A549 (cell line): Measurements from ENCODE around the gene DNAJC10. TPM values are rescaled to one million over a fixed set of nuclear protein-coding genes. Genes with fewer than 3 reads are reported as not detected.

ENCODE experiments used
- ATAC-seq, 2 experiments: fragments of 200-7000 bp in 1 of 2; fragments of >200 bp in 1 of 2; cut with Nextera tagmentation in 1 of 2; cut with Tn5 transposase in 1 of 2; 3 replicates each; pipeline versions ENCODE4 v1.8.0 to v1.9.1; 2018 to 2020; ENCODE audit warnings: mild to moderate bottlenecking in 1 of 2, moderate library complexity in 1 of 2
- CTCF ChIA-PET: fragments of 300-600 bp; sonication (Branson Sonifier 250); formaldehyde crosslinking; extraction: SDS; loops from one replicate; lab custom pipeline; 2021; ENCODE audit warnings: antibody characterized with exemption, inconsistent platforms; lab: Yijun Ruan, JAX
- POLR2A ChIA-PET: fragments of 350-600 bp; formaldehyde crosslinking; extraction: SDS; loops from one replicate; lab custom pipeline; 2021; ENCODE audit warnings: antibody characterized with exemption, inconsistent platforms; lab: Yijun Ruan, JAX
- DNase-seq, 2 experiments: peaks; one replicate each; pipeline versions ENCODE4 v3.0.0 to v3.0.0-alpha.2; 2011 to 2016; ENCODE audit warnings: low read depth in 1 of 2, low spot score in 1 of 2
- FAIRE-seq: peaks from 2 replicates; lab custom pipeline; 2011; peaks lifted over from hg19 to GRCh38; lab: Jason Lieb, UNC
- H3K27ac ChIP-seq, 2 experiments: fragments of >200 bp; sonication (Bioruptor Twin); formaldehyde crosslinking; 3 replicates each; pipeline ENCODE4 v1.5.1; 2016 to 2017
- H3K4me1 ChIP-seq: fragments of >200 bp; sonication (Bioruptor Twin); formaldehyde crosslinking; 3 replicates; pipeline ENCODE4 v1.6.1; 2016
- H3K4me2 ChIP-seq: fragments of >200 bp; sonication (Bioruptor Twin); formaldehyde crosslinking; 3 replicates; pipeline ENCODE4 v1.6.1; 2016
- H3K4me3 ChIP-seq: fragments of >200 bp; sonication (Bioruptor Twin); formaldehyde crosslinking; 3 replicates; pipeline ENCODE4 v1.5.1; 2016
- H3K9me3 ChIP-seq: fragments of >200 bp; sonication (Bioruptor Twin); formaldehyde crosslinking; 3 replicates; pipeline ENCODE4 v1.6.1; 2016
- ESRRA ChIP-seq: fragments of 150-350 bp; IDR thresholded peaks from 2 replicates; pipeline ENCODE4 v1.6.1; 2014; ENCODE audit warnings: mild to moderate bottlenecking, low read length, borderline replicate concordance
- FOSL2 ChIP-seq, 2 experiments: fragments of 450-650 bp in 1 of 2; fragments of >200 bp in 1 of 2; sonication (Bioruptor Twin) in 1 of 2; formaldehyde crosslinking; IDR thresholded peaks; 2 replicates each; pipeline versions ENCODE4 v1.5.0 to v1.6.1; 2016 to 2020; ENCODE audit warnings: mild to moderate bottlenecking in 1 of 2, moderate library complexity in 1 of 2
- GATA3 ChIP-seq: IDR thresholded peaks from 2 replicates; pipeline ENCODE4 v1.6.1; 2012; ENCODE audit warnings: borderline replicate concordance
- HMGXB4 ChIP-seq: fragments of 250-450 bp; sonication (Bioruptor Pico); IDR thresholded peaks from 2 replicates; pipeline ENCODE4 v1.5.0; 2021; ENCODE audit warnings: mild to moderate bottlenecking, moderate library complexity, borderline replicate concordance
- HOXA7 ChIP-seq: fragments of 250-450 bp; sonication (Bioruptor Pico); IDR thresholded peaks from 2 replicates; pipeline ENCODE4 v1.5.0; 2020; ENCODE audit warnings: mild to moderate bottlenecking, moderate library complexity
- HOXB5 ChIP-seq: fragments of 250-450 bp; sonication (Bioruptor Pico); IDR thresholded peaks from 2 replicates; pipeline ENCODE4 v1.5.0; 2020; ENCODE audit warnings: mild to moderate bottlenecking, moderate library complexity
- KDM1A ChIP-seq: fragments of 200-600 bp; sonication (generic); IDR thresholded peaks from 2 replicates; pipeline ENCODE4 v1.6.1; 2016; ENCODE audit warnings: low read depth, mild to moderate bottlenecking
- MYC ChIP-seq: IDR thresholded peaks from 2 replicates; pipeline ENCODE4 v1.6.1; 2012; ENCODE audit warnings: mild to moderate bottlenecking, inconsistent platforms, low read length, improper control_type of control experiment, borderline replicate concordance
- PBX3 ChIP-seq: IDR thresholded peaks from 2 replicates; pipeline ENCODE4 v1.6.1; 2012
- RNF2 ChIP-seq: fragments of 200-600 bp; sonication (generic); IDR thresholded peaks from 2 replicates; pipeline ENCODE4 v1.6.1; 2016; ENCODE audit warnings: low read depth, mild to moderate bottlenecking, antibody characterized with exemption, moderate library complexity, borderline replicate concordance
- TFCP2L1 ChIP-seq: fragments of 250-450 bp; sonication (Bioruptor Pico); IDR thresholded peaks from 2 replicates; pipeline ENCODE4 v1.5.0; 2021; ENCODE audit warnings: mild to moderate bottlenecking
- TP53 ChIP-seq: fragments of 250-450 bp; sonication (Bioruptor Pico); IDR thresholded peaks from 2 replicates; pipeline ENCODE4 v1.5.0; 2021; ENCODE audit warnings: mild to moderate bottlenecking, moderate library complexity
- USF2 ChIP-seq: fragments of 450-650 bp; IDR thresholded peaks from 2 replicates; pipeline ENCODE4 v1.6.1; 2014; ENCODE audit warnings: antibody characterized with exemption
- WGBS: methylation state at CpG from one replicate; pipeline ENCODE4 v1.1.6; 2017; ENCODE audit errors: missing lambda C conversion rate; 5-methylcytosine and 5-hydroxymethylcytosine counted together
- polyA plus RNA-seq, 4 experiments: library from polyadenylated mRNA; depleted of rRNA in 3 of 4; stranded (reverse); fragments of >200 nt; fragmentation: RNase III in 1 of 4; extraction: RNeasy Plus Mini Kit Qiagen cat#74134 plus additional on column Dnase treatment in 1 of 4; gene quantifications; 2 replicates in 3 of 4; 3 replicates in 1 of 4; pipeline ENCODE4 v1.2.3, GENCODE V29; 2011 to 2017
- TF ChIP-seq, protein P1 (sequence below): fragments of 250-450 bp; sonication (Bioruptor Pico); IDR thresholded peaks from 2 replicates; pipeline ENCODE4 v1.5.0; 2020; ENCODE audit warnings: low read depth, mild to moderate bottlenecking, moderate library complexity
- TF ChIP-seq, protein P2 (sequence below): fragments of >200 bp; sonication (Bioruptor Twin); formaldehyde crosslinking; IDR thresholded peaks from 2 replicates; pipeline ENCODE4 v1.6.1; 2016

The DNAJC10 gene
- polyA plus RNA-seq, 2 of the 4 experiments (the other 2 are of a cell fraction) = 64.1 to 126 TPM

GRCh38 chr2:182826496-182826895 is 110.4 kb downstream of the DNAJC10 start:
- Histone ChIP-seq H3K27ac (no peak overlapping the region), H3K9me3 (no peaks in the 10 kb centered on the region), H3K4me1 (no peaks in the 10 kb centered on the region), H3K4me3 (no peak overlapping the region), H3K4me2 (no peak overlapping the region)
- DNase-seq (no peak), ATAC-seq (no peak), FAIRE-seq (no peak)
- CTCF ChIA-PET = no interaction called here
- POLR2A ChIA-PET = no interaction called here
- WGBS = 67% methylated on average over 3 of the region's 3 CpGs
- TF ChIP-seq, protein P1, sequence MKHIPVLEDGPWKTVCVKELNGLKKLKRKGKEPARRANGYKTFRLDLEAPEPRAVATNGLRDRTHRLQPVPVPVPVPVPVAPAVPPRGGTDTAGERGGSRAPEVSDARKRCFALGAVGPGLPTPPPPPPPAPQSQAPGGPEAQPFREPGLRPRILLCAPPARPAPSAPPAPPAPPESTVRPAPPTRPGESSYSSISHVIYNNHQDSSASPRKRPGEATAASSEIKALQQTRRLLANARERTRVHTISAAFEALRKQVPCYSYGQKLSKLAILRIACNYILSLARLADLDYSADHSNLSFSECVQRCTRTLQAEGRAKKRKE = no peak
- TF ChIP-seq MYC (no peak), HMGXB4 (no peak)

GRCh38 chr2:182827182-182827879 is 111.3 kb downstream of the DNAJC10 start:
- CTCF ChIA-PET = no interaction called here
- 82% methylated on average over 2 of the region's 2 CpGs for WGBS
- Histone ChIP-seq H3K9me3 (no peaks in the 10 kb centered on the region), H3K4me1 (no peaks in the 10 kb centered on the region), H3K4me2 (no peak overlapping the region), H3K4me3 (no peak overlapping the region), H3K27ac (no peak overlapping the region)
- DNase-seq (no peak), FAIRE-seq (no peak), ATAC-seq (no peak)
- POLR2A ChIA-PET = no interaction called here
- TF ChIP-seq TFCP2L1 (CRISPR knock-in tag) (no peak), GATA3 (no peak)
- TF ChIP-seq, protein P2, sequence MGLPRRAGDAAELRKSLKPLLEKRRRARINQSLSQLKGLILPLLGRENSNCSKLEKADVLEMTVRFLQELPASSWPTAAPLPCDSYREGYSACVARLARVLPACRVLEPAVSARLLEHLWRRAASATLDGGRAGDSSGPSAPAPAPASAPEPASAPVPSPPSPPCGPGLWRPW = no peak

GRCh38 chr2:182831101-182831500 is 115.0 kb downstream of the DNAJC10 start:
- TF ChIP-seq FOSL2 (IDR thresholded peaks at IDR 0.05) (no peak), FOSL2 (CRISPR knock-in tag; IDR thresholded peaks at IDR 0.05) (no peak), HOXA7 (CRISPR knock-in tag) (no peak), HOXB5 (no peak), ESRRA (no peak), KDM1A (no peak), PBX3 (no peak), TP53 (CRISPR knock-in tag) (no peak), RNF2 (no peak), USF2 (no peak)
- TF ChIP-seq, protein P2 = no peak
- Histone ChIP-seq H3K4me3 (no peak overlapping the region), H3K9me3 (no peaks in the 10 kb centered on the region), H3K4me1 (no peaks in the 10 kb centered on the region), H3K27ac (no peak overlapping the region), H3K4me2 (no peak overlapping the region)
- POLR2A ChIA-PET = no interaction called here
- FAIRE-seq (no peak), DNase-seq (no peak), ATAC-seq (no peak)
- CTCF ChIA-PET = no interaction called here
